GM21723 (cell line): Measurements from ENCODE around the gene NDUFS2.

Experiments
- ATAC-seq: cut with Tn5 transposase; IDR thresholded peaks from one replicate; pipeline ENCODE4 v1.9.1; 2021; ENCODE audit warnings: mild to moderate bottlenecking, moderate library complexity; ENCODE audit not compliant: unreplicated experiment

Gene NDUFS2

GRCh38 chr1:161172349-161172748 lies 29.8 kb upstream of the NDUFS2 start:
- no peak for ATAC-seq

- no peak for ATAC-seq
Measured at GRCh38 chr1:161172776-161173376, 29.3 kb upstream of the NDUFS2 start.

- ATAC-seq = no peak
Measured at GRCh38 chr1:161173711-161174110, 28.5 kb upstream of the NDUFS2 start.

GRCh38 chr1:161174911-161175310 lies 27.3 kb upstream of the NDUFS2 start:
- ATAC-seq = no peak

GRCh38 chr1:161175771-161176453 lies 26.3 kb upstream of the NDUFS2 start:
- ATAC-seq = no peak

GRCh38 chr1:161176468-161177111 lies 25.6 kb upstream of the NDUFS2 start:
- ATAC-seq = peak; percentile 4

- ATAC-seq = peak; percentile 74
Measured at GRCh38 chr1:161177112-161177935, 24.8 kb upstream of the NDUFS2 start, which contains the start of gene B4GALT3. Gene B4GALT3 (minus strand): TSS chr1:161177507. CDS start chr1:161176060, 1,447 bp downstream.

- no peak for ATAC-seq
Measured at GRCh38 chr1:161177936-161178244, 24.3 kb upstream of the NDUFS2 start.

- no peak for ATAC-seq
Measured at GRCh38 chr1:161179698-161180097, 22.5 kb upstream of the NDUFS2 start.

- no peak for ATAC-seq
Measured at GRCh38 chr1:161180639-161181038, 21.5 kb upstream of the NDUFS2 start.

GRCh38 chr1:161182214-161182613 lies 20.0 kb upstream of the NDUFS2 start:
- ATAC-seq = peak; percentile 43

GRCh38 chr1:161185282-161185682 lies 16.9 kb upstream of the NDUFS2 start:
- peak; percentile 70 for ATAC-seq

- ATAC-seq = peak; percentile 32
Measured at GRCh38 chr1:161185732-161186311, 16.3 kb upstream of the NDUFS2 start.

- no peak for ATAC-seq
Measured at GRCh38 chr1:161187311-161187710, 14.9 kb upstream of the NDUFS2 start.

GRCh38 chr1:161188381-161188780 lies 13.8 kb upstream of the NDUFS2 start:
- ATAC-seq = no peak

- ATAC-seq = no peak
Measured at GRCh38 chr1:161189036-161189435, 13.1 kb upstream of the NDUFS2 start.

- ATAC-seq = no peak
Measured at GRCh38 chr1:161190962-161191521, 11.1 kb upstream of the NDUFS2 start.

GRCh38 chr1:161191971-161192370 lies 10.2 kb upstream of the NDUFS2 start:
- no peak for ATAC-seq

- ATAC-seq = peak; percentile 63
Measured at GRCh38 chr1:161192476-161193465, 9.4 kb upstream of the NDUFS2 start.
